DND-41 (cell line): ENCODE results near the gene FOXL2.

Experiments
- EZH2 ChIP-seq: IDR thresholded peaks from 3 replicates; pipeline ENCODE4 v1.6.1; 2012; ENCODE audit warnings: borderline replicate concordance, low read depth, mild to moderate bottlenecking, moderate library complexity, low read length, inconsistent platforms; ENCODE audit not compliant: severe bottlenecking
- TF ChIP-seq, protein P1 (sequence below): IDR thresholded peaks from 2 replicates; pipeline ENCODE4 v1.5.1; 2012; ENCODE audit warnings: borderline replicate concordance, low read length, moderate library complexity, mild to moderate bottlenecking; ENCODE audit not compliant: poor library complexity, severe bottlenecking; ENCODE audit errors: extremely low read depth

DNA sequence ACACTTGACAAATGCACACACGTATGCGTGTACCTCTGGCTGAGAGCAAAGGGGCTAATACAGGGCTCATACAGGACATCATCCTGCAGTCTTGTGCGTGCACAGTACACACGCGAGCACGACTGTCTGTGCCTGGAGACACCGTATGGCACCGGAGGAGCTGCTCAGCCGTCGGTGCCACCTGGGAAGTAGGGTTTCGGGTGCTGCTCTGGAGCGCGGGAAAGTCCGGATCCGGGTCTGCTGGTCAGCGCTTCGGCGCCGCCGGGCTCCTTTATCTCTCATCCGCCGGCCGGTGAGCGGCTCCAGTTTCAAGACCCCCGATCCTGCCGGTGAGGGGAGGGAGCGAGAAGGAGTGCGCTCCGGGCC, 9.3 kb downstream of the FOXL2 start:
- TF ChIP-seq, protein P1, sequence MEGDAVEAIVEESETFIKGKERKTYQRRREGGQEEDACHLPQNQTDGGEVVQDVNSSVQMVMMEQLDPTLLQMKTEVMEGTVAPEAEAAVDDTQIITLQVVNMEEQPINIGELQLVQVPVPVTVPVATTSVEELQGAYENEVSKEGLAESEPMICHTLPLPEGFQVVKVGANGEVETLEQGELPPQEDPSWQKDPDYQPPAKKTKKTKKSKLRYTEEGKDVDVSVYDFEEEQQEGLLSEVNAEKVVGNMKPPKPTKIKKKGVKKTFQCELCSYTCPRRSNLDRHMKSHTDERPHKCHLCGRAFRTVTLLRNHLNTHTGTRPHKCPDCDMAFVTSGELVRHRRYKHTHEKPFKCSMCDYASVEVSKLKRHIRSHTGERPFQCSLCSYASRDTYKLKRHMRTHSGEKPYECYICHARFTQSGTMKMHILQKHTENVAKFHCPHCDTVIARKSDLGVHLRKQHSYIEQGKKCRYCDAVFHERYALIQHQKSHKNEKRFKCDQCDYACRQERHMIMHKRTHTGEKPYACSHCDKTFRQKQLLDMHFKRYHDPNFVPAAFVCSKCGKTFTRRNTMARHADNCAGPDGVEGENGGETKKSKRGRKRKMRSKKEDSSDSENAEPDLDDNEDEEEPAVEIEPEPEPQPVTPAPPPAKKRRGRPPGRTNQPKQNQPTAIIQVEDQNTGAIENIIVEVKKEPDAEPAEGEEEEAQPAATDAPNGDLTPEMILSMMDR: no peak
- TF ChIP-seq EZH2: no peak
